A673 (cell line): Measurements from ENCODE around the gene PYGO2.

Source experiments
- CTCF ChIP-seq: fragments of 300-800, 200-600 bp; sonication (generic); conservative IDR thresholded peaks from 2 replicates; pipeline ENCODE4 v1.5.1; 2017; ENCODE audit warnings: low read depth, mild to moderate bottlenecking, antibody characterized with exemption, low read length, moderate library complexity, mixed read lengths
- EZH2 ChIP-seq: fragments of 200-600 bp; sonication (generic); IDR thresholded peaks from 2 replicates; pipeline ENCODE4 v1.6.1; 2017; ENCODE audit warnings: borderline replicate concordance, low read depth, mild to moderate bottlenecking, mixed read lengths, antibody characterized with exemption, low read length; ENCODE audit not compliant: poor library complexity, severe bottlenecking

- TF ChIP-seq CTCF (no peak), EZH2 (no peak)
These were observed 48.3 kb downstream of the PYGO2 start for GRCh38 chr1:154913273-154913672.
